ENCODE results near the gene PILRA.
"Not testable (repeated sequence)": the region's sequence is repeated elsewhere in the genome, so short reads cannot be mapped to it uniquely, and the experiment has no call there.

PILRA gene

GRCh38 chr7:100344124-100344559 is 29.1 kb upstream of the PILRA start:
- not testable (repeated sequence) for H3K4ac ChIP-seq (ENCODE audit: low read depth in 1 of 2, low read length in 2 of 2); H4K8ac ChIP-seq (ENCODE audit: low read length); H3K27me3 ChIP-seq (ENCODE audit: control insufficient read depth in 1 of 2, insufficient read depth in 1 of 2, low read length in 2 of 2); H3K9me3 ChIP-seq (ENCODE audit: control insufficient read depth, low read length); H3K23ac ChIP-seq (ENCODE audit: low read length in 2 of 2); H2BK120ac ChIP-seq (ENCODE audit: low read depth, low read length); H2BK12ac ChIP-seq (ENCODE audit: low read length in 2 of 2); H3K4me2 ChIP-seq (ENCODE audit: low read length, poor library complexity, severe bottlenecking); H3K14ac ChIP-seq (ENCODE audit: low read length in 2 of 2); H3K4me3 ChIP-seq (ENCODE audit: insufficient read depth in 1 of 2, low read depth in 1 of 2, low read length in 2 of 2); H4K91ac ChIP-seq (ENCODE audit: low read length); H3K4me1 ChIP-seq (ENCODE audit: control insufficient read depth, insufficient read depth, low read depth, low read length); H2AFZ ChIP-seq (ENCODE audit: low read depth, low read length); H2AK5ac ChIP-seq (ENCODE audit: low read length, severe bottlenecking); DNase-seq; H3K9ac ChIP-seq (ENCODE audit: low read length); H2BK5ac ChIP-seq (ENCODE audit: low read depth, low read length, poor library complexity, severe bottlenecking); H3K18ac ChIP-seq (ENCODE audit: low read depth in 1 of 2, low read length in 2 of 2); H2BK15ac ChIP-seq (ENCODE audit: low read depth, poor library complexity, severe bottlenecking)
- peaks cover 23% of the 10 kb centered on the region for H3K79me1 ChIP-seq (replicated peaks; ENCODE audit: low read length, poor library complexity, severe bottlenecking)
- peaks cover 34 to 51% of the 10 kb centered on the region in 2 experiments for H3K36me3 ChIP-seq (ENCODE audit: control insufficient read depth in 1 of 2, insufficient read depth in 2 of 2, low read depth in 1 of 2, low read length in 2 of 2)
- 97% methylated on average over 2 of the region's 4 CpGs for WGBS
- H3K27ac ChIP-seq (ENCODE audit: low read length, poor library complexity, severe bottlenecking) = peak overlapping the region; percentile 2

GRCh38 chr7:100344560-100345287 is 28.6 kb upstream of the PILRA start:
- DNase-seq = peak; percentile 93
- Histone ChIP-seq H3K27ac (ENCODE audit: low read length, poor library complexity, severe bottlenecking) (peak overlapping the region; percentile 24), H3K4ac (ENCODE audit: low read depth in 1 of 2, low read length in 2 of 2) (peak overlapping the region in 1 of 2 experiments; percentile 58), H3K79me1 (replicated peaks; ENCODE audit: low read length, poor library complexity, severe bottlenecking) (peaks cover 27% of the 10 kb centered on the region), H3K9ac (ENCODE audit: low read length) (peak overlapping the region; percentile 16), H3K36me3 (ENCODE audit: control insufficient read depth in 1 of 2, insufficient read depth in 2 of 2, low read depth in 1 of 2, low read length in 2 of 2) (peaks cover 38 to 52% of the 10 kb centered on the region in 2 experiments), H3K18ac (ENCODE audit: low read depth in 1 of 2, low read length in 2 of 2) (peak overlapping the region in 1 of 2 experiments; percentile 8), H4K8ac (ENCODE audit: low read length) (peak overlapping the region; percentile 37)
- not testable (repeated sequence) for H3K4me2 ChIP-seq (ENCODE audit: low read length, poor library complexity, severe bottlenecking); H2BK15ac ChIP-seq (ENCODE audit: low read depth, poor library complexity, severe bottlenecking); H2AFZ ChIP-seq (ENCODE audit: low read depth, low read length); H2AK5ac ChIP-seq (ENCODE audit: low read length, severe bottlenecking); H2BK5ac ChIP-seq (ENCODE audit: low read depth, low read length, poor library complexity, severe bottlenecking); H4K91ac ChIP-seq (ENCODE audit: low read length); H3K23ac ChIP-seq (ENCODE audit: low read length in 2 of 2); H3K4me1 ChIP-seq (ENCODE audit: control insufficient read depth, insufficient read depth, low read depth, low read length); H3K4me3 ChIP-seq (ENCODE audit: insufficient read depth in 1 of 2, low read depth in 1 of 2, low read length in 2 of 2); H2BK12ac ChIP-seq (ENCODE audit: low read length in 2 of 2); H3K14ac ChIP-seq (ENCODE audit: low read length in 2 of 2); H3K27me3 ChIP-seq (ENCODE audit: control insufficient read depth in 1 of 2, insufficient read depth in 1 of 2, low read length in 2 of 2); H3K9me3 ChIP-seq (ENCODE audit: control insufficient read depth, low read length); H2BK120ac ChIP-seq (ENCODE audit: low read depth, low read length)
- WGBS = 31% methylated on average over 6 of the region's 13 CpGs

- not testable (repeated sequence) for H2BK15ac ChIP-seq (ENCODE audit: low read depth, poor library complexity, severe bottlenecking); H3K18ac ChIP-seq (ENCODE audit: low read depth in 1 of 2, low read length in 2 of 2); H3K9ac ChIP-seq (ENCODE audit: low read length); H3K27ac ChIP-seq (ENCODE audit: low read length, poor library complexity, severe bottlenecking); H2BK5ac ChIP-seq (ENCODE audit: low read depth, low read length, poor library complexity, severe bottlenecking); H3K14ac ChIP-seq (ENCODE audit: low read length in 2 of 2); H4K8ac ChIP-seq (ENCODE audit: low read length); H3K4me1 ChIP-seq (ENCODE audit: control insufficient read depth, insufficient read depth, low read depth, low read length); H3K4me2 ChIP-seq (ENCODE audit: low read length, poor library complexity, severe bottlenecking); H3K23ac ChIP-seq (ENCODE audit: low read length in 2 of 2); H2AK5ac ChIP-seq (ENCODE audit: low read length, severe bottlenecking); H3K4me3 ChIP-seq (ENCODE audit: insufficient read depth in 1 of 2, low read depth in 1 of 2, low read length in 2 of 2); H3K4ac ChIP-seq (ENCODE audit: low read depth in 1 of 2, low read length in 2 of 2); H3K27me3 ChIP-seq (ENCODE audit: control insufficient read depth in 1 of 2, insufficient read depth in 1 of 2, low read length in 2 of 2); H4K91ac ChIP-seq (ENCODE audit: low read length); H2BK12ac ChIP-seq (ENCODE audit: low read length in 2 of 2); H3K9me3 ChIP-seq (ENCODE audit: control insufficient read depth, low read length); H2AFZ ChIP-seq (ENCODE audit: low read depth, low read length); H2BK120ac ChIP-seq (ENCODE audit: low read depth, low read length)
- Histone ChIP-seq H3K36me3 (ENCODE audit: control insufficient read depth in 1 of 2, insufficient read depth in 2 of 2, low read depth in 1 of 2, low read length in 2 of 2) (peaks cover 44 to 55% of the 10 kb centered on the region in 2 experiments), H3K79me1 (replicated peaks; ENCODE audit: low read length, poor library complexity, severe bottlenecking) (peaks cover 30% of the 10 kb centered on the region)
- WGBS = no CpG with 5 or more reads among the region's 5 CpGs
- peak; percentile 69 for DNase-seq
Measured at GRCh38 chr7:100345288-100345672, 28.0 kb upstream of the PILRA start.

DNA sequence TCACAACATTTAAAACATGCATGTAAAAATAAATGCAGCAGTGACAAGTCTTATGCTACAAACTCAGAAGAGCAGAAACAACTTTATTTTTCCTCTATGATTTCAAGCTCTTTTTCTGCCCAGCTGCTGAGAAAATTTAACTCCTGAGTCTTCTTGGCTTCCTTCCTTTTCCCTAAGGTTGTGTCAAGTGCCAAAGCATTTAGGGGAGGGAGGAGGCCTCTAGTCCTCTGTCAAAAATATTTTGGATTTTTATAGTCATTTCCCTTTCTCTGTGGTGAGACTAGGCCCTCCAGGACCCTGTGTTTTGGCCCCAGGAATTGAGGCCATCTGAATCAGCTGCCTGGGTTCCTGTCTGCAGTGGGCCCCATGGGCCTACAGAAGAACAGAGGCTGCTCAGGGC is 26.4 kb upstream of the PILRA start:
- H3K9me3 ChIP-seq (ENCODE audit: control insufficient read depth, low read length) = no peaks in the 10 kb centered on the region
- no peak overlapping the region for H3K14ac ChIP-seq (ENCODE audit: low read length in 2 of 2)
- H2AFZ ChIP-seq (ENCODE audit: low read depth, low read length) = no peak overlapping the region
- H3K9ac ChIP-seq (ENCODE audit: low read length) = no peak overlapping the region
- H3K18ac ChIP-seq (ENCODE audit: low read depth in 1 of 2, low read length in 2 of 2) = no peak overlapping the region
- no peak overlapping the region for H2BK12ac ChIP-seq (ENCODE audit: low read length in 2 of 2)
- peaks cover 52 to 59% of the 10 kb centered on the region in 2 experiments for H3K36me3 ChIP-seq (ENCODE audit: control insufficient read depth in 1 of 2, insufficient read depth in 2 of 2, low read depth in 1 of 2, low read length in 2 of 2)
- no peak overlapping the region for H3K4me2 ChIP-seq (ENCODE audit: low read length, poor library complexity, severe bottlenecking)
- DNase-seq = no peak
- no peak overlapping the region for H3K4ac ChIP-seq (ENCODE audit: low read depth in 1 of 2, low read length in 2 of 2)
- H3K4me3 ChIP-seq (ENCODE audit: insufficient read depth in 1 of 2, low read depth in 1 of 2, low read length in 2 of 2) = no peak overlapping the region
- H3K4me1 ChIP-seq (ENCODE audit: control insufficient read depth, insufficient read depth, low read depth, low read length) = peaks cover 8% of the 10 kb centered on the region
- H2AK5ac ChIP-seq (ENCODE audit: low read length, severe bottlenecking) = no peak overlapping the region
- H2BK120ac ChIP-seq (ENCODE audit: low read depth, low read length) = no peak overlapping the region
- no peak overlapping the region for H4K91ac ChIP-seq (ENCODE audit: low read length)
- no peak overlapping the region for H4K8ac ChIP-seq (ENCODE audit: low read length)
- H3K23ac ChIP-seq (ENCODE audit: low read length in 2 of 2) = no peak overlapping the region
- H3K27ac ChIP-seq (ENCODE audit: low read length, poor library complexity, severe bottlenecking) = no peak overlapping the region
- H2BK15ac ChIP-seq (ENCODE audit: low read depth, poor library complexity, severe bottlenecking) = no peak overlapping the region
- no peak overlapping the region for H2BK5ac ChIP-seq (ENCODE audit: low read depth, low read length, poor library complexity, severe bottlenecking)
- H3K79me1 ChIP-seq (replicated peaks; ENCODE audit: low read length, poor library complexity, severe bottlenecking) = peaks cover 37% of the 10 kb centered on the region
- no peaks in the 10 kb centered on the region for H3K27me3 ChIP-seq (ENCODE audit: control insufficient read depth in 1 of 2, insufficient read depth in 1 of 2, low read length in 2 of 2)
